Liver (tissue), 3 donors: ENCODE measurements around the gene IQGAP2.

ENCODE experiments used
- CTCF ChIP-seq: fragments of 150-350 bp; IDR thresholded peaks from 2 replicates; pipeline ENCODE4 v1.5.1; 2017; ENCODE audit warnings: improper control_type of control experiment, low read depth, low read length; ENCODE audit not compliant: missing input control
- EGR1 ChIP-seq, 2 donors: IDR thresholded peaks; 2 replicates each; pipeline ENCODE4 v1.6.1; 2016 to 2018; ENCODE audit warnings: antibody characterized with exemption in 2 of 2, low read depth in 2 of 2
- MAX ChIP-seq: IDR thresholded peaks from 2 replicates; pipeline ENCODE4 v1.6.1; 2016; ENCODE audit warnings: antibody characterized with exemption
- NR2F2 ChIP-seq: IDR thresholded peaks from 2 replicates; pipeline ENCODE4 v1.6.1; 2016; ENCODE audit warnings: antibody characterized with exemption
- YY1 ChIP-seq: IDR thresholded peaks from 2 replicates; pipeline ENCODE4 v1.6.1; 2016; ENCODE audit warnings: antibody characterized with exemption, mild to moderate bottlenecking
- donor health status: healthy.
- donor health status: healthy.

GRCh38 chr5:76379855-76380254 is 23.2 kb upstream of the IQGAP2 start:
- TF ChIP-seq MAX, result no peak
- no peak for TF ChIP-seq CTCF
- TF ChIP-seq EGR1 (IDR thresholded peaks at IDR 0.05; ENCODE audit: low read depth in 2 of 2), result no peak
- no peak for TF ChIP-seq NR2F2
- TF ChIP-seq YY1, result no peak
